ENCODE data around the gene MLC1.
A peak's percentile ranks its signal among the peaks of the same experiment; 100 is the strongest.

The MLC1 gene

GRCh38 chr22:50015451-50016307, 69.5 kb downstream of the MLC1 start:
- no peak for DNase-seq

DNA sequence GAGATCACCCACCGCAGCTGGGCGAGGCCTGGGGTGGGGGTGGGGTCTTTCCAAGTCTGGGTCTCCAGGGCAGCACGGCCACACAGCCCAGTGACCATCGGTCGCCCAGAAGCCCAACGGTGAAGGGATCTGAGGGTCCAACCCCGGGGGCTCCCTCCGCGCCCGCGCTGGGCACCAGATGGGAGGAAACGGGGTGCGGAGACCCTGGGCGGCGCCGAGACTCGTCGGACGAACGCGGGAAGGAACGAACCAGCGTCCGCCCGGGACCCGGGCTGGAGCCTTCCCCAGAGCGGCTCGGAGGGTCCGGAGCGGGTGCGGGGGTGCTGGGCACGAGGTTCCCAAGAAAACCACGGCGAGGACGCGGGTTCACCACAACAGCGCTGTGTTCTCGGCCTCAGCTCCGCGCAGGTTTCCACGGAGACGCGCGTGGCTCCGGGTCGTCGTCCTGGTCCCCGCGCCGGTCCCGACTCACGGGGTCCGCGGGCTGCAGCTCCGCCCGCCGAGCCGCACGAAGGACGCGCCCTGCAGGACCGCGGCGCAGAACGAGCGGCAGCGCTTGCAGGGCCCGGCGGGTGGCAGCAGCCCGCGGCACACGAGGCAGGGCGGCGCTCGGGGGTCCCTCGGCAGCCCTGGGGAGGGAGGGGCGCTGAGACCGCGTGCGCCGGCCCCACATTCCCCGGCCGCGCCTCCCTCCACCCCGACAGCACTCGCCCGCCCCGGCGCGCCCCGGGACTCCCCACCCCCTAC, 70.4 kb downstream of the MLC1 start:
- no peak for DNase-seq

GRCh38 chr22:50014053-50014501, 71.1 kb downstream of the MLC1 start:
- no peak for DNase-seq

GRCh38 chr22:50012211-50013181, 72.7 kb downstream of the MLC1 start, which contains the start of gene IL17REL:
IL17REL (minus strand) TSS chr22:50012765; CDS start chr22:50012646, 119 bp downstream.
- DNase-seq = peak; percentile 9

DNA sequence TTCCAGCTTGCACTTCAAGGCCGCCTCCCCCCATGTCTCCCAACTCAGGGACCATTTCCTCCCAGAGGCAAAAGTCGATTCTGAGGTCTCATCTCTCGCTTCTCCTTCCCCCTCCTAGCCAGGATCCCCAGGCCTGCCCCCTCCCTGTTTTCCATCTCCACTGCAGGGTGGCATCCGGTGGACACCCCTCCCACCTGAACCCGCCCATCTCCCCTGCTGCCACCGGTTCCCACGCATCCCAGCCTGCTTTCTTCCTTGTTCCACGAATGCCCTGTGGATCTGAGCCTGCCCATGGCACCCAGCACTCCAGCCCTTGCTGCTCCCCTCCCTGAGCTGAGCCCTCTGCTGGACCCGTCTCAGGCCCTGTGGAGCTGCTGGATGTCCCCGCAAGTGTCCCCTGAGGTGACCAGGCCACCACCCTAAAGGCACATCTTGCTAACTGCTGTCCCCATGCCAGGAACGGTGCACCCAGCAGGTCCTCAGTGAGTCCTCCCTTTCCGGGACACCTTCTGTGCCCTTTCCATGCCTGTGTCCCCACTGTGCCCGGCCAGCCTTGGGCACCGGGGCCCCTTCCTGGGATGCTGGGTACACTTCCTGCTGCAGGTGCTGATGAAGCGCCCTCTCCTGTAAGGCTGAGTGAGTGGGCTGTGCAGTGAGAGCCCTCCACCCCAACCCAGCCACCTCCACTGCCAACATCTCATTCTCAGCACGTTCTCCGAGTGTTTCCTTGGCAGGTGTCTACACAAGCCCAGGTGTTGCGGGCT, 73.6 kb downstream of the MLC1 start:
- no peak for DNase-seq

DNA sequence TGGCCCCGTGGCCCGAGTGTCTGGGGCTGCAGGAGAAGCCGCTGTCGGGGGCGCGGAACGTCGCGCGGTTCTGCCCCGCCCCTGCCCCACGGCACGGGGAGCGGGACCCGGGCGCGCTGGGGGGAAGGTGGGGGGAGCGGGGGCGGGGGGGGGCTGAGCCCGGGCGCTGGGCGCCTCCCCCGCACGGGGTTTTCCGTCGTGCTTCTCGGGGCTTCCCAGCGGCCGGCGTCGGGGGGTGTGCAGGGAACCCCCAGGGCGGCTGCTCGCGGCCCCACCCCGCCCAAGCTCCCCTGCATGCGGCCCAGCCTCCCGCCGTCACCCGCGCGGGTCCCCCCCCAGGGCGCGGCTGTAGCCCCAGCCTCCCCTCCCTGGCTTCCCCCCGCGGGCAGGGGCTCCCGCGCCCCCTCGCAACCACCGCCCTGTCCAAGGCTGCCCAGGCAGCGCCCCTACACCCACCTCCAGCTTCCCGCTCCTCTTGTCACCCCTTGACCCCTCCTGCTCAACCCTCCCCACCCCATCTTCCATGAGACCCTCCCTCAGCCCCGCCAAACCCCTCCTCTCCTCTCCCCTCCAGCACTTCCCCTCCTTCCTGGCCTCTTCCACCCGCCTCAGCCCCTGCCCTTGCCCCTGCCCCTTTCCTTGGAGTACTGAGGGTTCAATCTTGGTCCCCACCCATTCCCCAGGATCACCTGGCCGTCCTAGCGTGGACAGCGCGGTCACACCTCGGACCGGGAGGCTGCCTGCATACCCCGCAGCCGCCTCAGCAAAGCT, 74.4 kb downstream of the MLC1 start:
- DNase-seq = no peak

- no peak for DNase-seq
Observed at GRCh38 chr22:50009765-50010675, 75.2 kb downstream of the MLC1 start.
